A204.1 (cell line): ENCODE measurements around the gene POR.
"Not testable (repeated sequence)": the region's sequence is repeated elsewhere in the genome, so short reads cannot be mapped to it uniquely, and the experiment has no call there.

Experiments
- FAIRE-seq: peaks from 2 replicates; lab custom pipeline; 2012; peaks lifted over from hg19 to GRCh38; lab: Jason Lieb, UNC

POR gene

DNA sequence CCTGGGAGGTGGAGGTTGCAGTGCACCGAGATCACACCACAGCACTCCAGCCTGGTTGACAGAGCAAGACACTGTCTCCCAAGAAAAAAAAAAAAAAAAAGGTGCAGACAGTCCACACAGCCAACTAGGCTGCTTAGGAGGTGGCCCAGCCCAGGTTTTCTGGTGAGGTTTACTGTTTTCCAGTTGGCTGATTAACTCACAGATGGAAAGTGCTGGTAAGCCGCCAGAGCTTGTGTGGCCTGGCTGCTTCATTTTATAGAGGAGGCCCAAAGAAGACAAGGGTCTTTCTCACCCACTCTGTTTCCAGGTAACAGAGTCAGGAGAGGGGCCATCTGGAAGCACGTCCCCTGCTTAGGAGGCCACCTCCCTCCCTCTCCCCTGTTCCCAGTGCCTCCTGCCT is 29.9 kb upstream of the POR start:
- no peak for FAIRE-seq

DNA sequence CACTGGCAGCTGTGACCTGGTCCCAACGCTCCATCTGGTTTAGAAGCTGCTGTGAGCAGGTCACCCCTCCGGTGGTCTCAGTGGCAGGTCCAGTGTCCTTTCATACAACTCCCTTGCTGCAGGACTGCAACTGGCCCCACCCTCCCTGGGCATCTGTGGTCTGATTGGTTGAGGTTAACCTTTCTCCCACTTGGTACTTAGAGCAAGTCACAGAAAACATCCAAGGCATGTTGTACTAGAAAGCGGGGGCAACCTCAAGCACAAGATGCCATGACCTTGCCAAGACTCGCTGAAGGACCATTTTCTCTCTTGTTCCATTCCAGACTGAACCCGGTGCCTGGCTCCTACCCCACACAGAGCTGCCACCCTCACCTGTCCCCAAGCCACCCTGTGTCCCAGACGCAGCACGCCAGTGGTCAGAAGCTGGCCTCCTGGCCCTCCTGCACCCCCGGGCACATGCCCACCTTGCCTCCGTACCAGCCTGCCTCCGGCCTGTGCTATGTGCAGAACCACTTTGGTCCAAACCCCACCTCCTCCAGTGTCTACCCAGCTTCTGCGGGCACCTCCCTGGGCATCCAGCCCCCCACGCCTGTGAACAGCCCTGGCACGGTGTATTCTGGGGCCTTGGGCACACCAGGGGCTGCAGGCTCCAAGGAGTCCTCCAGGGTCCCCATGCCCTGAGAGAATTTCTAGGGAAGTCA is 27.1 kb upstream of the POR start:
- FAIRE-seq: no peak

GRCh38 chr7:75888464-75889222 is 26.3 kb upstream of the POR start:
- FAIRE-seq: no peak

DNA sequence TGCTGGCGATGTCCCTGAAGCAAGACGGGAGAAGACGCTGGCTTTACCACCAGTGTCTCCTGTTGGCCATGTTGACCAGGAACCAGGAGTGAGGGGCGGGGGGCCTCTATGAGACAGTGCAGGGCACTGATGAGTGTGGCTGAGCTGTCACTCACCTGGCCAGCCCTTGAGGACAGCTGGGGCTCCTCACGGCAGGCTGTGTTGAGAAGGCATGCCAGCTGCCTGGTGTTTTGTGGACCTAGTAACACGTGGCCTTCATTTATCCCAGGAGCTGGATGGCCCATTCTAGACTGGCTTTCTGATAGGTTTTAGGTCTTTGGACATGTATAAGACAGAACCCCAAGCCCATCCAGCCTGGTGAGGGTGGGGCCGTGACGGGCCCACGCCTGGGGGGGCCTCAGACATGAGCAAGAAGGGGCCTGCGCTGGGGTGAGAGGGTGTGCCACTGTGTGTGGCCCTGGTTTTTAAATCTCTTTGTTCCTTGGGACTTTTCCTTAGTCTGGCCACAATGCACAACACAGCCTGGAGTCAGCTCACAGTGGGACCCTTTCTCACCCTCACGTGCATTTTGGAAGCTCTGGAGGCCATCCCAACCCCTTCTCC is 25.6 kb upstream of the POR start:
- FAIRE-seq: no peak

DNA sequence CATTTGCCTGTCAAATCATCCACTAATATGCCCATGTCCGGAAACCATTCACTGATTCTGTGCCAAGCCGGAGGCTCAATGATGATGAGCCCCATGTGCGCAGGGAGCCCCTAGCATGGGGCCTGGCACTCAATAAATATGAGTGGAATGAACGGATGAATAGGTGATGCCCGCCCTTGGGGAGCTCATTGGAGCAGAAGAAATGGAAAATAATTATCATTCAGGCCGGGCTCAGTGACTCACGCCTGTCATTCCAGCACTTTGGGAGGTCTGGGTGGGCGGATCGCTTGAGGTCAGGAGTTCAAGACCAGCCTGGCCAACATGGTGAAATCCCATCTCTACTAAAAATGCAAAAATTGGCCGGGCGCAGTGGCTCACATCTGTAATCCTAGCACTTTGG is 25.1 kb upstream of the POR start:
- no peak for FAIRE-seq

DNA sequence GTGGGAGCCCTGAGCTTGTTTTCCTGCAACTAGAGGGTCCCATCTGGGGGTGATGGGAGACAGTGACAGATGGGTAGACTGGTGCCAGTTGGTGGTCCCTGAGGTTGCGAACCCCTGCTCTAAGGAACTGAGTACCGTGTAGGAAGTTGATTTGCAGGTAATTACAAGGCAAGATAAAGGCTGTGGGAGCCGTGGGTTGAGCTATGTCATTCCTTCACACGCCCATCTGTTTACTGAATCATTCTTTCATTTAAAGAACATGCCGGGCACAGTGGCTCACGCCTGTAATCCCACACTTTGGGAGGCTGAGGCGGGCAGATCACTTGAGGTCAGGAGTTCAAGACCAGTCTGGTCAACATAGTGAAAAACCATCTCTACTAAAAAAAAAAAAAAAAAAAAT is 23.7 kb upstream of the POR start:
- not testable (repeated sequence) for FAIRE-seq

DNA sequence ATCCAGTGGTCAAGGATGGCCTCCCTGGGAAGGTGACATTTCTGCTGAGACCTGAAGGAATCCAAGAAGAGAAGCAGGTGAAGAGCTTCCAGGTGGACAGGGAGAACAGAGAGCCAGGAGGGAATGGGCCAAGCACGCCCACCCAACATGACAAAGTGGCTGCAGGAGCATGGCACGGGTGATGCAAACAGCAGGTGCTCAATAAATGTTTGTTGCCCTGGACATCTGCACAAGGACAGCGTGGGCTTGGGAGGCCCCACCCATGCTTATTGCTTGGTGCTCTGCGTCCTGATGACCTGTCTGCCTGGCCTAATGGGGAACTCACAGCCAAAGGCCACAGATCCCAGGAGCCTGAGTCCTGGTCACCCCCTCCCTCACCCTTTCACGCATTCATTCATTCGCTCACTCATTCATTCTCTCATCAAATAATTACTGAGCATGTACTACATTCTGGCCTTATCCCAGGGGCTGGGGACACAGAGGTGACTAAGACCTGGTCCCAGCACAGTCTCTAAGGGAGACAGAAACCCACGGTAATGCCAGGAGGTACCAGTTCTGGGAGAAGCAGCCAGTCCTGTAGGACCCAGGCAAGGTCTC is 23.0 kb upstream of the POR start:
- FAIRE-seq: no peak

- no peak for FAIRE-seq
Observed at GRCh38 chr7:75892634-75893272, 22.2 kb upstream of the POR start.

DNA sequence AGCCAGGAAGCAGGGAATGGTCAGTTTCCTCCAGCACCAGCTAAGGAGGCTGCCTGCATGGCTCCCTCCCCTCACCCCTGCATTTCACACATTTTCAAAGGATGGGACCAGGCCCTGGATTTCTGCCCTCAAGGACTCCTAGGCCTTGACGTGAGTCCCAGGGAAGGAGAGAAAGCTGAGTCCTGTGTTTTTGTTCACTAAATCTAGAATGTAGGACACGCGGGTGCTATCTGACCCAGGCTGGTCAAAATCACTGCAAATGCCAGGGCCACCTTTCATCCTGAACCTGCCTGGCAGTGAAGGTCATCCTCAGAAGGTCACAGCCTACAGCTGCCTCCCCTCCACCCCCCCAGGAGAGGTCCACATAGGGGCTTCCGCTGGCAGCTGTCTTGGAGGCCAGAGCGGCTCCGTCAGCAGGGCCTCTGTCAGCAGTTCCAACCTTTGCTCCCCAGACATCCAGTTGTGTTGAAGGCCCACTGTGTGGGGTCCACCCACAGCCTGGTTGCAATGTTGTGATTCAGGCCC is 18.1 kb upstream of the POR start:
- FAIRE-seq: no peak

DNA sequence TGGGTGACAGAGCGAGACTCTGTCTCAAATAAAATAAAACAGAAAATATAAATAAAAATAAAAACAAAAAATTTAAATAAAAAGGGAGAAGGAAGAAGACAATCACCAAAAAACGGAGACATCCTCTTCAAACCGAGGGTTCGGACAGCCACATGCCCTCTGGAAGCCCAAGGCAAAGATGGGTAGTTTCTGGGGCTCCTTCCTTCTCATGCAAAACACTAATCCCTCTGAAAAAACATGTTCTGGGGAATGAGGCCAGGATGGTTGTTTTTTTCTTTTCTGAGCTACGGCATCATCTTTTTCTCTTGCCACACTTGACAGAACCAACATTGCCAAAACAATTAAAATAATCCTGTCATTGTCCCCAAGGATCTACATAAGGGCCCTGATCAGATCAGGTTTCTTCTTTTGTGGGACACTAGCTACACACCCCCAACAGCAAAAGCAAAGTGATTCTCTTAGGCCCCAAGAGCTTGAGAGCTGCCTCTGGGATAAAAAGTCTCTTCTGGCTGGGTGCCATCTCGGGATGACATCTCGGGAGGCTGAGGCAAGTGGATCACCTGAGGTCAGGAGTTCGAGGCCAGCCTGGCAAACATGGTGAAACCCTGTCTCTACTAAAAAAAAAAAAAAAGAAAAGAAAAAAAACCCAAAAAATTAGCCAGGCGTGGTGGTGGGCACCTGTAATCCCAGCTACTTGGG is 14.2 kb upstream of the POR start:
- no peak for FAIRE-seq

DNA sequence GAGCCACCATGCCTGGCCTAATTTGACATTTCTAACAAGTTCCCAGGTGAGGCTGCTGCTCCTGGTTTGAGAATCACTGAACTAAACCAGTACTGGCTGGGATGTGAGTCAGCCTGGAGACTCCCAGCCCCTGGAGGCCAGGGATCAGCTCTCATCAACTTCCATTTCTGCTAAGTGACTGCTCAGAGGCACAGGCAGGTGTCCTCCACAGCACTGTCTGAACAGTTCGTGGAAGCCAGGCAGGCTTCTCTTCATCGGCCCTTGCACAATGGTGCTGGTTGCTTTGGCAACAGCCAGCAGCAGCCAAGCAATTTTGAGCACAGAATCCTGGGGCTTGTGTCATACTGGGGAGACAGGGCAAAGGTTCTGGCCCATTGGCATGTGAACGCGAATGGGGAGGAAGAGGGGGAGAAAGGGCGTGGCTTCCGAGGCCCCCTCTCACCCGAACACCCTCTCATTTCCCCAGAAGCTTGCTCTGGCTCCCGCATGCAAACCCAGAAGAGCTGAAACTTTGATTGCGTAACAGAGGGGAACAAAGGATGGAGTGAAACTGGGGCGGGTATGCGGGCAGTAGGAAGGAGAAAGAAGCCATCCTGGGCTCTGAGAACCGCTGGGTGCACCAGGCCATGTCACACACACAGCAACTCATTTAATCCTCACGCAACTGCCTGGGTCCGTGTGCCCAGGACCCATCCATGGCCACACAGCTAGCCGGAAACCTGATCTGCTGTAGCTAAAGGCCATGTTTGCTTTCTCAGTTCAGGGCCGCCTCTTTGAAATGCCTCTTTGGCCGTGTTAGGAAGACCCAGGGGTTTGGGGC is 9.0 kb upstream of the POR start:
- FAIRE-seq: no peak

DNA sequence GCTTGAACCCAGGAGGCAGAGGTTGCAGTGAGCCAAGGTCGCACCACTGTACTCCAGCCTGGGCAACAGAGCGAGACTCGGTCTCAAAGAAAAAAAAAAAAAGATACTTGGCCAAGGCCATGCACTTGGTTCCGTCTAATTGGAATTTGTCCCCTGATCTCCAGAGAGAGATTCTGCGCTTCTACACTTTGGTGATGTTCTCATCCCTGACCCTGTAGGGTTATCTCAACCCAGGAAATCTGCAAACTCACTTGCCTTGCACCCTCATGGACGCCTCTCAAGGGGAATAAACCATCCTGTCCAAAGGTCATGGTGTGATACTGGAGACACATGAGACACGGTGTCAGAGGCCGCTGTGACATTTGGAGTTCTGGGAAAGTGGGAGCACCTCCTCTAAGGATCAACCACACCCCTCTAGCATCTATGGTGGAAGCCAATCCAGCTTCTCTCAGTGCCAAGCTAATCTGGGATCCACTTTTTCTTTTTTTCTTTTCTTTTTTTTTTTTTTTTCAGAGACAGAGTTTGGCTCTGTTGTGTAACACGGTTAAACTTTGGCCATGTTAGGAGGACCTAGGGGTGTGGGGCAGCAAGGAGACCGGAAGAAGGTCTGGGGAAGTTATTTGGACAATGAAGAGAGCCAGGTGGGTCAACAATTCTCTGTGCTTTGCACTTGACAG is 7.8 kb upstream of the POR start:
- no peak for FAIRE-seq

- FAIRE-seq: not testable (repeated sequence)
Observed at GRCh38 chr7:75907668-75908039, 7.3 kb upstream of the POR start.

DNA sequence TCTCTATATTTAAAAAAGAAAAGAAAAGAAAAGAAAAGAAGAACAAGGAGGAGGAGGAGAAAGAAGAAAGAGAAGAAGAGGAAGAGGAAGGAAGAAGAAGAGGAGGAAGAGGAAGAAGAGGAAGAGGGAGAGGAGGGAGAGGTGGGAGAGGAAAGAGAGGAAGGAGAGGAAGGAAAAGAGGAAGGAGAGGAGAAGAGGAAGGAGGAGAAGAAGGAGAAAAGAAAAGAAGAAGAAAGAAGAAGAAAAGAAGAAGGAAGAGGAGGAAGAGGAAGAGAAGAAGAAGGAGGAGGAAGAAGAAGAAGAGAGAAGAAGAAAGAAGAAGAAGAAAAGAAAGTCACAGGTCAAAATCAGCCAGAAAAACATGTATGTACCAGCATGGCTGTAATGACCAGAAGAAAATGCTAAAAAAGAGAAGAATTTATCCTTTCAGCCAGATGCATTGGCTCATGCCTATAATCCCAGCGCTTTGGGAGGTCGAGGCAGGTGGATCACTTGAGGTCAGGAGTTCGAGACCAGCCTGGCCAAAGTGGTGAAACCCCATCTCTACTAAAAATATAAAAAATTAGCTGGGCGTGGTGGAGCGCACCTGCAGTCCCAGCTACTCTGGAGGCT is 5.3 kb upstream of the POR start:
- FAIRE-seq: no peak

- FAIRE-seq: not testable (repeated sequence)
Observed at GRCh38 chr7:75911186-75911585, 3.8 kb upstream of the POR start.

DNA sequence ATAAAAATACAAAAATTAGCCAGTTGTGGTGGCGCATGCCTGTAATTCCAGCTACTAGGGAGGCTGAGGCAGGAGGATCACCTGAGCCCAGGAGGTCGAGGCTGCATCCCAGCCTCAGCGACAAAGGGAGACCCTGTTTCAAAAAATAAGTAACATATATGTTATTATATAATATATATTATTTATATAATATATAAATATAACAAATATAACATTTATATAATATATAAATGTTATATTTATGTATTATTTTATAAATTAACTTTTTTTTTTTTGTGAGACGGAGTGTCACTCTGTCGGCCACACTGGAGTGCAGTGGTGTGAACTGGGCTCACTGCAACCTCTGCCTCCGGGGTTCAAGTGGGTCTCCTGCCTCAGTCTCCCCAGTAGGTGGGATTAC is 1.5 kb upstream of the POR start:
- no peak for FAIRE-seq

- FAIRE-seq: no peak
Observed at GRCh38 chr7:75914169-75914654, 743 bp upstream of the POR start.

DNA sequence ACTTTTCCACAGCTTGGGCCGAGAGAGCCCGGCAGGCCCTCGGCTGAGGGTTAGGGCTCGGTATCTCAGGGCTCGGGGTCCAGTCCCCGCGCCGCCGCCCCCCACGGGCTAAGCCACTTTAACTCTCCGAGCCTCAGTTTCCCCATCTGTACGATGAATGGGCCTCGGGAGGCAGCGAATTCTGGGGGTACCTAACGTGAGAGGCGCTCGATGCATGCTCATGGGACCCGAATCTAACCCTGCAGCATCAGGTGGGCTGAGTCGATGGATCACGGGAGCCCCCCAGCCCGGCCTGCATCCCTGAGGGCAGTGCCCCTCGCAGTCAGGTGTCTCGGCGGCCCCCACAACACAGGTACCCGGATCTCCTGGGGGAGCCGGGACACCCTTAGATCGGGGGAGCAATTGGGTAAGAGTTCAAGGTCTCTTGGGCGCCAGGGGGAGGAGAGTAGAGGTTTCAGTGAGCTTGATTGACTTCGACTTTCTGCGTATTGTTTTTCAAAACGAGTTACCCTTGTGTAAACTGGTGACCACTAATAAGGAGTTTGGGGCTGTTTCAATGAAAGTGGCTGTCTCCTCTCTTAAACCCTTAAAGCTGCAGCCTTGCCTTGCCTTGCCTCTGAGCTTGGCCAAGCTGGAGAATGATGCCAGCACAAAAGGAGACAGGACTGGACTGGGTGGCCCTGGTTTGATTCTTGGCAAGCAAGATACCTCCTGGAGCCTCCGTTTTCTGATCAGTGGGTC is 631 bp downstream of the POR start:
- FAIRE-seq: no peak

GRCh38 chr7:75916259-75916658 is 1.3 kb downstream of the POR start:
- no peak for FAIRE-seq
